ENCODE results near the gene CUL4B.
A peak's percentile ranks its signal among the peaks of the same experiment; 100 is the strongest.
"Not testable (repeated sequence)": the region's sequence is repeated elsewhere in the genome, so short reads cannot be mapped to it uniquely, and the experiment has no call there.

Gene CUL4B

DNA sequence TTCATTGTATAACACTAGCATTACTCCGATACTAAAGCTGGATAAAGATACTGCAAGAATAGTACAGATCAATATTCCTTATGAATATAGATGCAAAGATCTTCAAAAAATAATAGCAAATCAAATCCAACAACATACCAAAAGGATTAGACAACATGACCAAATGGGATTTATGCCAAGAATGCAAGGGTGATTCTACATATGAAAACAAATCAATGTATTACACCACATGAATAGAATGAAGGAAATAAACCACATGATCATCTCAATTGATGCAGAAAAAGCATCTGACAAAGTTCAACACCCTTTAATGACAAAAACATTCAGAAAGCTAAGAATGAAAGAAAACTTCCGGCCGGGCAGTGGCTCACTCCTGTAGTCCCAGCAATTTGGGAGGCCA is 42.8 kb downstream of the CUL4B start:
- DNase-seq: no peak

DNA sequence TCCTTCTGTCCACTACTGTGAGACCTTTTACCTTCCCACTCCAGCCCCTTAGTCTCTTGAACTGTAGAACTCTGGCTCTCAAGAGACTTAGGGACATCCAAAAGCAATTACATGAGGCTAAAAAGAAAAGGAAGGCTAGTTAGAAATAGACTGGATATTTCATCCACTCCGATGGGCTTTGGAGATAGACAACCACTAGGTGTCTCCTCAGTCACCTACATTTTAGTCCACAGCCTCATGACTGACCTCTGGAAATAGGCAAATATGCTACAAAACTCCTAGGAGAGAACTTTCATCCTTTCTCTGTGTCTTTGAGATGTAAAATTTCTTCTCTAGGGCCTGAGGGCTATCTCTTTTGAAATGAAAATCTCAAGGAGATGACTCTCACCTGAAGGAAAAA is 46.5 kb downstream of the CUL4B start:
- DNase-seq: peak in 1 of 2 experiments; percentile 38

DNA sequence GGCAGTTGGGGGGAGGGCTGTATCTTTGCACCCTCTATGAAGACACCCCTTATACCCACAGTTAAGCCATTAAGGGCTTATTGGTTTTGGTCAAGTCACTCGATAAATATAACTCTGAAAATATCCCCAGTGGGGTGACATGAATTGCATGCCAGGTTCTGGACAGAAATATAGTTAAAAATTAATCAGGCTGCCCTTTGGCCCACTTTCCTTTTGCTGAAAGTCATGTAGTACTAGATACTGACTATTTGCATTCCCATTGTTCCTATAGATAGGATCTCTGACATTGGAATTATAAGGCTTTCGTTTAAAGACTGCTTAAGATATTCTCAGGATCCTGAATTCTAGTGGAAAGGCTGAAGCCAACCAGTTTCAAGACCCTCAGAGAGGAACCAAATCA is 48.1 kb downstream of the CUL4B start:
- DNase-seq: no peak

DNA sequence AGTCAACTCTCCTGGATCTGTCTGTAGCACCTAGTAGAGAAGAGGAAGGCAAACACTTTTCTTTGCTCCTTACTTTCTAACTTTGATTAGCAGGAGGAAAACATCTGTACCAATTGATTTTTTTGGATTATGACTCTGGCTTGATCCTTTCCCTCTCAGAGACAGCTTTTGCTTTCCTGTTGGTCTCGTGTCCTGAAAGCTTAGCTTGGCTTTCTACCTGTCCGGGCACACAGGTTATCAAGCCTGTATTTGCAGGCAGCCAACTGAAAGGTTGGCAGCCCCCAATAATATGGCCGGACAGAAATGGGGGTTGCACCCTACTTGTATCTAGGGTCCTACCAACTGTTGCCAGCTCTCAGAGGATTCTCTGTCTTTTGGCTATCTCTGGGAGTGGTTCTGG is 48.5 kb downstream of the CUL4B start:
- no peak for DNase-seq

DNA sequence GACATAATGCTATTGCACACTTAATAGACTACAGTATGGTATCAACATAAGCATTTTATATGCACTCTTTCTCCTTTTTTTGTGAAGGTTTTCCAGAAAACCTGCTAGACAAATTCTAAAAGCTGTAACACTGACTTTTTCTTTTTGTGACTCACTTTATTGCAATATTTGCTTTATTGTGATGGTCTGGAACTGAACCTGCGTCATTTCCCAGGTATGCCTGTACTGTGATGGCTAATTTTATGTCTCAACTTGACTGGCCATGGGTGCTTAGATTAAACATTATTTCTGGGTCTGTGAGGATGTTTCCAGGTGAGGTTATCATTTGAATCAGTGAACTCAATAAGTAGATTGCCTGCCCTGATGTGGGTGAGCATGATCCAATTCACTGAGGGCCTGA is 56.2 kb downstream of the CUL4B start:
- no peak for DNase-seq

DNA sequence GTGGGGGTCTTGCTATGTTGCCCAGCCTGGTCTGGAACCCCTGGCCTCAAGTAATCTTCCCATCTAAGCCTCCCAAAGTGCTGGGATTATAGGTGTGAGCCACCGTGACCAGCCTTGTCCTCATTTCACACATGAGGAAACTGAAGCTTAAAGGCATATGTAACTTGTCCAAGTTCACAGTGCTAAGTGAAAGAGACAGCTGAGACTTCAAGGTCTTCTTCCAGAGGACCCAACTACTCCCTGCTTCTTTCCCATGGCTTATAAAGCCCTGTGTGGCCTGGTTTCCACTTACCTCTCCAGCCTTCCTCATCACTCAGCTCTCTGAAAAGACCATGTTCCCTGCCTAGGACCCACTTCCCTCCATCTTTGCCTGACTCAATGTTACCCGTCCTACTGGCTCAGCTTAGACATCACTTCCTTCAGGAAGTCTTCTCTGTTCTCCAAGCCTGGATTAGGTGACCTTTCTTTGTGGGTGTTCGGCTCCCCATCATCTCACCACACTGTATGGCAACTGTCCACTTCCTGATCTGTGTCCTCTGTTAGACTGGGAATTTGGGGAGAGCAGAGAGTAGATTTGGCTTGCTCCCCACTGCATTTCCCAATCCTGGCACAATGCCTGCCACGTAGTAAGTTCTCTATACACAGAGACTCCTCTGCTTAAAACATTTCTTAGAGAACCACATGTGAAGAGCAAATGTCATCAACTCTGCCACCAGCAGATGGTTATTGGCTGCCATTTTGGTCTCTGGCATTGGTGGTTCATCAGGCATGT is 61.3 kb downstream of the CUL4B start:
- DNase-seq: no peak

DNA sequence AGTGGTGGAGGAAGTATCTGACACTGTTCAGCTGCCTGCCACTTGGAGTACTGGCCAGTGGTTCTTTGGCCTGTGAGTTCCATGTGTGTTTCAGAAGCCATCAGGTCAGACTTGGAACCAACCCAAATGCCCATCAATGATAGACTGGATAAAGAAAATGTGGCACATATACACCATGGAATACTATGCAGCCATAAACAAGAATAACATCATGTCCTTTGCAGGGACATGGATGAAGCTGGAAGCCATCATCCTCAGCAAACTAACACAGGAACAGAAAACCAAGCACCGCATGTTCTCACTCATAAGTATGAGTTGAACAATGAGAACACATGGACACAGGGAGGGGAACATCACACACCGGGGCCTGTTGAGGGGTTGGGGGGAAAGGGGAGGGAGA is 70.6 kb downstream of the CUL4B start:
- not testable (repeated sequence) for DNase-seq

DNA sequence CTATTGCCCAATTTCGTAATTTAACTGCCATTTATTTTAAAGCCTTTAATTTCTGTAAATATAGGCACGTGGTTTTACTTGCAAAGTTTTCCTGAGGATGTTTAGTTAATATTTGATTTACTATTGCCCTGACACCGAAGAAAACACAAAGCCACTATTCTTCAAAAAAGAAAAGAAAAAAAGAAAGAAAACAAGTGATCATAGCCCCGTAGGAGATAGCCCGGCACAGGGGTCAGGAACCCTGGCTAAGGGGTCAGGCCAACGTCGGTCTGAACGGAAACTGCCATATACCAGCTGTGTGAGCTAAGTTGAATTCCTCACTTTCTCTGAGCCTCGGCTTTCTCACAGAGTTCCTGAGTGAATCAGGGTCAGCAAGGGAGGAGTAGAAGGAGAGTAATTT is 74.0 kb downstream of the CUL4B start:
- no peak for DNase-seq

DNA sequence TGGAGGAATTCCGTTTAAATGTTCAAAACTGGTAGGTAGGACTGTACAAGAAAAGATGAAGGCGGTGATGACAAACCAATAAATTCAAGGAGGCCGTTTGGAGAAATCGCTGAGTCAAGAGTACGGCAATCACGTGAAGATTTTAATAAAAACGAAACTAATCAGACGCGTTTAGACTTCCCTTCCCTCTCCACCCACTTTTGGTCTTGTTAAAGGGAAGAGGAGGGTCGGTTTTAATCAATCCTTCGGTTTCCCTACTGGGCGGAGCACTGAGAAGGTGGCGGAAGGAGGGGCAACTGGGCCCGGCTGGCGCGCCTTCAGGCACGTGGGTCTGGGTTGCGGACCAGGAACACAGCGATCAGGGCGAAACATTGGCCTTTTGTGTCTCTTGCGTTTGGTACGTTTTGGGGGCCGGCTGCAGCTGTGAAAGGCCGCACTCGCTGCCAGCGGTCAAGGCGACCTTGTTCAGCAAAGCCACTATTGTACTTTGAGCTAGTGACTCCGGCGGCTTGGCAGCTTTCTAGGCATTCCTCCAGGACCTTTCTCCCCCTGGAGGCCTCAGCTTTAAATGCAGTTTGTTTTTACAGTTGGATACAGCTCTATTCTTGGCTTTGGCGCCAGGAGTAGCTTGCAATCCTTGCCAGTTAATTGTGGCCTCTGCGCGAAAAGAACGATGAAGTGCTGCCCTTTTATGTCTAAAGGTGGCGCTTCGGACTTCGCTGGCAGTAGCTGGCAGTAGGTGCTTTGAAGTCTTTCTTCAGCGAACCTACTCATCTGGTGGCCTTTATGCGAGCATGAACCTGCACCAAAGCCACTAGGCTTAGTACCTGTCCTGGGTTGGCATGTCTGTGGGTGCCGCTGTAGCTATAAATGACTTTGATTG is 74.9 kb downstream of the CUL4B start:
- DNase-seq: peak; percentile 86 to 87

DNA sequence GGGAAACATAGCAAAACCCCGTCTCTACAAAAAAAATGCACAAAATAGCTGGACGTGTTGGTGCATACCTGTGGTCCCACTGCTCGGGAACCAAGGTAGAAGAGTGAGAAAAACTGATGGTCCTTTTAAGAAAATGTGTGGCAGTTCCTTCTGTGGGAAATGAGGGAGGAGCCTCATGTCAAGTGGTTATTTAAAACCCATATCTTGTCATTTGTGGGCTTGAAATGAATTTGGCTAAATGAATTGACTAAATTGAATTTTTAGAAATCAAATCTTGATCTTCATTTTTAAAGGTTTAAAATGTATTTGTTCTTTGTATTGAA is 75.5 kb downstream of the CUL4B start:
- DNase-seq: no peak

DNA sequence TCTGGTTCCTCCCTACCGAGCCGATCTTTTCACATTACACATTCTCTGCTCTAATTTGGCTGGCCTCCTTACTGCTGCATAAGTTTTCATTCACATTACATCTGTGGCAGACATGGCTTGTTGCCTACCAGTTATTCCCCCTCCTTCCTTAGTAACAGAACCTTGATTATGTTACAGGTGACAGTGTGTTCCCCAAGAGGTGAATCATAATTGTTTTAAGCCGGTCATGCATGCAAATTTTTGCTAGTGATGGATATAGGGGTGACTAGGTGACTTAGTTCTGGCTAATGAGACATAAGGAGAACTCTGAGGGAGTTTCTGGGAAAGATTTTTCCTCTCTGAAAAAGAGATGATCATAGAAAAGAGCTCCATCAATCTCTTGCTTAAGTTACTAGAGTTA is 83.3 kb downstream of the CUL4B start:
- DNase-seq: no peak

DNA sequence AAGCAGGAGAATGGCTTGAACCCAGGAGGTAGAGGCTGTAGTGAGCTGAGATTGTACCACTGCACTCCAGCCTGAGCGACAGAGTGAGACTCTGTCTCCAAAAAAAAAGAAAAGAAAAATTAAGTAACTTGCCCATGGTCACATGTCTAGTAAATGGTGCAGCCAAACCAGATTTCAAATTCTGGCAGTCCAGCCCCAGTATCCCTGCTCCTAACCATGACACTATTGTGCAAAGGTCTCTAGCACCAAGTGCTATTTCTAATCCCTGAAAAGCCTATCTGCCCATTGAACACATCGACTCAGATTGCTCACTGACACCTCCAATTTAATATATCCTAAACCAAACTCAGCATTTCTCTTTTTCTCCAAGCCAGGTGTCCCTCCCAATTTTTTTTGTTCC is 84.0 kb downstream of the CUL4B start:
- DNase-seq: no peak

DNA sequence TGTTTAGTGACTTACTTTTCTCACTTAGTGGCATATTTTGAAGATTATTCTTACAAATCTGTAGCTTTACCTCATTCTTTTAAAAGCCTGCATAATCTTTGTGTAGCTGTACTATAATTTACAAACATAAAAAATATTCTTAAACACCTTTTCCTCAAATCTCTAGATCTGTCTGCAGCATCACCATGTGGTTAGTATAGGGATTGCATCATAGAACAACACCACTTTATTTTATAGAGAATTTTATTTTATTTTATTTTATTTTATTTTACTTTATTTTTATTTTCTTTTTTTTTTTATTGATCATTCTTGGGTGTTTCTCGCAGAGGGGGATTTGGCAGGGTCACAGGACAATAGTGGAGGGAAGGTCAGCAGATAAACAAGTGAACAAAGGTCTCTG is 85.3 kb downstream of the CUL4B start:
- DNase-seq: peak in 1 of 2 experiments; percentile 4

Data from NCI-H526 (cell line).